GM18870 (cell line): ENCODE results near the gene CORO6.

Experiments used
- ATAC-seq: cut with Tn5 transposase; IDR thresholded peaks from one replicate; pipeline ENCODE4 v1.9.1; 2021; ENCODE audit warnings: moderate library complexity; ENCODE audit not compliant: unreplicated experiment

The CORO6 gene

GRCh38 chr17:29591737-29592608, 30.7 kb downstream of the CORO6 start:
- no peak for ATAC-seq

- ATAC-seq: no peak
These were observed 31.5 kb downstream of the CORO6 start for GRCh38 chr17:29591146-29591736.

- no peak for ATAC-seq
These were observed 32.1 kb downstream of the CORO6 start for GRCh38 chr17:29590411-29591145.

- no peak for ATAC-seq
These were observed 32.9 kb downstream of the CORO6 start, which contains the start of gene GIT1 for GRCh38 chr17:29589524-29590410. TSS of gene GIT1 (minus strand) at chr17:29589648. CDS start at chr17:29589378, 270 bp downstream.

- ATAC-seq: no peak
These were observed 33.9 kb downstream of the CORO6 start for GRCh38 chr17:29588562-29589411.

GRCh38 chr17:29588017-29588561, 34.6 kb downstream of the CORO6 start:
- no peak for ATAC-seq

GRCh38 chr17:29587591-29587990, 35.1 kb downstream of the CORO6 start:
- ATAC-seq: no peak

- no peak for ATAC-seq
These were observed 35.8 kb downstream of the CORO6 start for GRCh38 chr17:29586676-29587469.

GRCh38 chr17:29585080-29585751, 37.5 kb downstream of the CORO6 start:
- ATAC-seq: no peak

GRCh38 chr17:29584452-29585079, 38.1 kb downstream of the CORO6 start:
- ATAC-seq: no peak

- no peak for ATAC-seq
These were observed 39.1 kb downstream of the CORO6 start for GRCh38 chr17:29583324-29584248.

GRCh38 chr17:29582772-29583171, 39.9 kb downstream of the CORO6 start:
- ATAC-seq: no peak

GRCh38 chr17:29582254-29582765, 40.4 kb downstream of the CORO6 start:
- no peak for ATAC-seq

- ATAC-seq: no peak
These were observed 41.0 kb downstream of the CORO6 start for GRCh38 chr17:29581583-29582253.

GRCh38 chr17:29579866-29580771, 42.6 kb downstream of the CORO6 start:
- peak; percentile 62 for ATAC-seq
